GM18951 (cell line): ENCODE results near the gene FGFR2.

ENCODE experiments used
- POLR2A ChIP-seq: IDR thresholded peaks from 4 replicates; pipeline ENCODE4 v1.6.1; 2011; ENCODE audit warnings: mild to moderate bottlenecking; ENCODE audit not compliant: insufficient read length, insufficient read depth; ENCODE audit errors: extremely low read depth
- in situ Hi-C: fragments of 300-500 bp; cut with MboI; formaldehyde crosslinking; loops from one replicate; pipeline ENCODE4 v1.12.0; 2022; ENCODE audit warnings: low sequenced_read_pairs, mixed read lengths, inconsistent platforms; ENCODE audit not compliant: unreplicated experiment

The FGFR2 gene

GRCh38 chr10:121598263-121599249 lies at the start of gene FGFR2:
FGFR2 (minus strand) TSS chr10:121598444; CDS start chr10:121593817, 4,627 bp downstream.
- in situ Hi-C loops = no loop called here
- TF ChIP-seq POLR2A = no peak

DNA sequence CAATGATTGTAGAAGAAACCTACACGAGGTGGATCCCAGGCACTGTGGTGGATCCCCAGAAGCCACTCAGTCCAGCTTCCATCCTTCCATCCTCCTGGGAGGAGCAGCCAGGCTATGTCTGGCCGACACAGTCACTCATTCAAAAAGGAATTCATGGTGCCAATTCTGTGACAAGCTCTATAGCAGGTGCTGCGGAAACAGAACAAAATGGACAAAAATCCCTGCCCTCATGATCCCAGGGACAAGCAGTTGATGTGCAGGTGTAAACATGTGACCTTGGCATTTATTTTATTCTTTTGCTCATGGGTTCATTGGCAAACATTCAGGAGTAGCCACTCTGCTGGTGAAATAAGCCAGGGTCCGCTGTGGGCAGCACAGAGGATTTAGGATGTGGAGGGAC lies 49.2 kb upstream of the FGFR2 start:
- TF ChIP-seq POLR2A = no peak
- in situ Hi-C loops = no loop called here

DNA sequence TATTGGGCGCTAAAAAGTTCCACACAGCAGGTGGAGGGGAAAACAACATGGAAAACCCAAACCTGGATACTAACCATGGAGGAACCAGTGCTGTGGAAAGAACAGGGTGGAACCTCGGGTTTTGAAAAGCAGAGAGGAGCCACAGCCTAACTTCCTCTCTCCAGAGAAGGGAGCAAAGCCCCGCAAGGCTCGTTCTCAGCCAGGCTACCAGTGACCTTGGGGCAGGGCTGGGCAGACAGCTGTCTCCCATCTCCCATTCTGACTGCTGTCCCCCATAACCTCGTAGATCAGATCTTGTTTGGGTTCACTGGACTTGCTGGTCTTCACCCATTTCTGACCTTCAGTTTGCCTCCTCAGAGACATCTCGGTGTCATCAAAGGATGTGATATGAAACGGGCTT lies 47.5 kb upstream of the FGFR2 start:
- in situ Hi-C loops = no loop called here
- no peak for TF ChIP-seq POLR2A

- TF ChIP-seq POLR2A = no peak
- in situ Hi-C loops = no loop called here
Observed at GRCh38 chr10:121644501-121644900, 46.3 kb upstream of the FGFR2 start.

DNA sequence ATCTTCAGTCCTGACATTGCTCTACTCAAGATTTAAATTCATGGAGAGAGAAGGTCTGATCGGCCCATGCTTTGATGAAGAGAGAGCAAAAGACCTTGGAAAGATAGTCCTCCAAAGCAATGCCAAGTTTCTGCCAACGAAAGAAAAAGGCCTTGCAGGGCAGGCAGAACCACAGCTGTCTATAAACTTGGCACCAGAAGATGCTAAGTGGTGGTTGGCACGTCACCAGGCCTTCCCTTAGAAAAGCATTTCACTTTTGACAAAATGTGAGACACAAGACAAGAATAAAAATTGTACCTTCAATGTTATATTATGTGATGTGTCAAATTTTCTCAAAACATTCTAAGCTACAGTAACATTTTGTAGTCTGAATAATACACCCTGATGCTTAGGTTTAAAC lies 42.0 kb upstream of the FGFR2 start:
- in situ Hi-C loops = no loop called here
- TF ChIP-seq POLR2A = no peak

DNA sequence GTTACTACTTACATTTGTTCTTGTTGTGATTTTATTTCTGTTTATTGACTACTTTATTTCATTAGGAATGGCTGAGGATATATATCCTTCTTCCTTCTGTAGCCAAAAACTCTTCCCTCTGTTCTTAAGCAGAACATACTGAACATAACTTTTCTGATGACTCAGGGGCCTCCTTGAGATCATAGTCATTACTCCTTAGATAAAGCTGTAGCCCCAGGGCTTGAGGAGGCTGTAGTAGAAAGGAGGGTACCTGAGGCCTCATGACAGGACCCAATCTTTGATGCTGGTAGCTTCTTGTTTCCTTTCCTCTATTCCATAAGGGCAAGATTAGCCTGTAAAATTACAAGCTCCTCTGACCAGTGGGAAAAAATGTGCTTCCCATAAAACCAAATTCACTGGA lies 41.2 kb upstream of the FGFR2 start:
- no peak for TF ChIP-seq POLR2A

GRCh38 chr10:121637437-121637836 lies 39.2 kb upstream of the FGFR2 start:
- no peak for TF ChIP-seq POLR2A
- in situ Hi-C loops = no loop called here

More for the DNA sequence above, 41.2 kb upstream of the FGFR2 start:
- in situ Hi-C loops = no loop called here

DNA sequence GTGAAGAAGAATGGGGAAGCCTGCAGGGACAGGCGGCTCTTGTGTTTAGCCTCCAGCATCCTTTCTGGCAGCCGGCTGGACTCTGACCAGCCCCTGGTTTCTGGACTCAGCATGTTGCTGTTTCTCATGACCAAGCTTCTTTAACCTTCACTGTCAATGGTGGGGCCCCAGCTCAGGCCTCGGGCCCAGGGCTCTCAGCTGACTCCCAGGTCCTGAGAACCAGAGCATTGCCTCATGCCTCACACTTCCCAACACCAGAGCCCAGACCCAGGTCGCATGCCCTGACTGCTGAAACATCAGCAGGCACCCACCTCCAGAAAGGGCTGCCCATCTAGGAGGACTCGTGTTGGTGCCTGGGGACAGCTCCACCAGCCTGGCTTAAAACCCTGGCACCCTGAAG lies 34.8 kb upstream of the FGFR2 start:
- in situ Hi-C loops = no loop called here
- TF ChIP-seq POLR2A = no peak

DNA sequence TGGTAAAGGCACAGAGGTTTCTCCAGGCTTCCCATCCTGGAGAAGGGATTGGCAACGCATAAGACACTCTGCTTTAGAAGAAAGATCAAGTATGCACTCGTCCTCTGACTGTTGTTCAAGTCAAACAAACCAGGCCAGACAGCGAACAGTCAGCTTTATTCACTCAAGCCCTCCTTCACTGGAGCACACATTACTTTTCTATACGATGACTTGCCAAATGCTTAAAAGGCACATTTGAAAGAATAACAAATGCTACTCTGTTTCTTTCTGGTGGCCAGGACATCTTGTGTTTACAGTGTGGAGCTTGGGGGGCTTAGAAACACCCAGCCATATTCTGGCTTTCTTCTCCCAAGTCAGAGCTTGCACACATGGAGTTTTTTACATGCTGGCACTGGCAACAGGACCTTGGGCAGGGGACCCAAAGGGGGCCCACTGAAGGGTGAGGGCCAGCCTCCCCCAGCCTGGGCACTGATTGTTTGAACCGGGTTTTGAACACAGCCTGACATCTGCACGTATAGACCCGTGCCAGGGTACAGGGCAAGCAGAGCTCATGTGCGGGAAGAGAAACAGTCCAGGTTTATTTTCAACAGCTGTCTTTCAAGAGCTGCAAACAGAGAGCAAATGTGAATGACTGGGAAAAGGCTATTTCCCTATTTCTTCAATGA lies 33.3 kb upstream of the FGFR2 start:
- in situ Hi-C loops = no loop called here

GRCh38 chr10:121628859-121629258 lies 30.6 kb upstream of the FGFR2 start:
- TF ChIP-seq POLR2A = no peak
- in situ Hi-C loops = no loop called here

More for the DNA sequence above, 33.3 kb upstream of the FGFR2 start:
- TF ChIP-seq POLR2A = no peak

DNA sequence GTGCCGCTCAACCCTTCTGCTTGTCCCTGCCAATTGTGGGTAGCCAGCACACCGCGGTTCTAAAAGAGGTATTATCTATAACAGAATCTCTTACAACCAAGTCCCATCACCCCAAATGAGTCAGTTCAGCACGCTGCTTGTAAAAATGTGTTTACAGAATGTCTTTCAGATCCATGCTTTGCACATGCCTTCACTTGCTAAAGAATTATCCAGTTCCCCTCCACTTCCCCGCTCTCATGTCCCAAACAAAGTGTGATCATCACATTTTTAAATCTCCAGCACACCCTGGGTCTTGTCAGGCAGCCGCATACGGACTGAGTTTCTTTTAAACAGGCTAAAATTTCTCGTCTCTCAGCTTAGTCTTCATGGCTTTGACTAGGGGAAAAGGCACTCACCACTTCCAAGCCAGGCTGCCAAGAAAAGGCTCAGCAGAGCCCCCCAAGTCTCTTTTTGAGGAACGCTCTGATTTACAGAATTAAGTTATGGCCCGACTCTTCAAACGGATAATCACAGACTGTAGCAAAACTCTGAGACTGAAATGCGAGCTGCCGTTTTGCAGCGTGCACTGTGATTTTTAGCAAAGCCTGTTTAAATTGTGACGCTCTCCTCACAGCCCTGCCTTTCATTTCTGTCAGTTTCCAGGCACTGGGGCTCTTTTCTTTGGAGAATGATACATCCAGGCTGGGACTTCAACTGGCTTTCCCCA lies 29.8 kb upstream of the FGFR2 start:
- in situ Hi-C loops = no loop called here

DNA sequence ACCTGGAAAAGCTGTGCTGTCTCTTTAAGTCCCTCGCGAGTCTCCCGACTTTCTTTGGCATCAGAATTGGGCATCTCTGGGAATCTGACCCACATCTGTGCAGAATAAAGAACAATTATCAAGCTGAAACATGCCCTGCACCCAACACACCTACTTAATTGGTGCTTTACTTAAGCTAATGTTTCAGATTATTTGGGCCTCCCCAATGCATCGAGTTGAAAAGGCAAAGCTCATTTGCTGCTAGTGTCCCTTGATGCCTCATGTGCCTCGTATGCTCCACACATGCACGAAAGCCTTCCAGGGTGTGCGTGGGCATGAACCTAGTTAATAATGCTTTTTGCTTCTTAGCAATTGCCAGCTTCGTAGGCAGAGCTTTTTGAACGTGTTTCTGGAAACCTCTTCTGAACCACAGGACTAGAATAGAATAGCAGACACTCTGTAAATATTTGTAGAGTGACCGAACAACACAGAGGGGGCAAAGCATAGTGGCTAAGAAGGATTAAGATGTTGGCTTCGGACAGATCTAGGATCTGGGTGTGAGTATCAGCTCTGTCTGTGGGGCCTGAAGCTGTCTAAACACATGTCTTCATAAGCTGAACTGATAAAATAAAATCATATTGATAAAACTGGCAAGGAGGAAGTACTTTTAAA lies 26.7 kb upstream of the FGFR2 start:
- TF ChIP-seq POLR2A = no peak
- in situ Hi-C loops = loop anchor here (25.0 kb wide), 1 partner anchor 688 kb away; no protein-coding TSS in a partner anchor

More for the DNA sequence above, 29.8 kb upstream of the FGFR2 start:
- TF ChIP-seq POLR2A = no peak
